Brain pericyte (primary cell): ENCODE measurements around the gene ITGAX.

Experiments used
- DNase-seq: peaks from one replicate; pipeline ENCODE4 v3.0.0-alpha.2; 2012; ENCODE audit warnings: low read depth, low spot score

Gene ITGAX

DNA sequence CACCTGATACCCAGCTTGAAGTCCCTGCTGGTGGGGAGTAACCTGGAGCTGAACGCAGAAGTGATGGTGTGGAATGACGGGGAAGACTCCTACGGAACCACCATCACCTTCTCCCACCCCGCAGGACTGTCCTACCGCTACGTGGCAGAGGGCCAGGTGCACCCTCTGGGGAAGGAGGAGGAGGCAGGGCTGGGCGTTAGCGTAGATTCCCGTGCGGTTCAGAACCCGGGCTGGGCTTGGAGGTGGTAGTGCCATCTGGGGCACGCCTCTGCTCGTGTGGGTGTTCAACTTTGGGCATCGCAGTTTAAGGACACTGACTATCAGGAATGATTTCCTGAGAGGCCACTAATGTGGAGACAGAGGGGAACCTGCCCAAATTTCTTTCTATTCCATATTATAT is 18.3 kb downstream of the ITGAX start:
- DNase-seq, result no peak

DNA sequence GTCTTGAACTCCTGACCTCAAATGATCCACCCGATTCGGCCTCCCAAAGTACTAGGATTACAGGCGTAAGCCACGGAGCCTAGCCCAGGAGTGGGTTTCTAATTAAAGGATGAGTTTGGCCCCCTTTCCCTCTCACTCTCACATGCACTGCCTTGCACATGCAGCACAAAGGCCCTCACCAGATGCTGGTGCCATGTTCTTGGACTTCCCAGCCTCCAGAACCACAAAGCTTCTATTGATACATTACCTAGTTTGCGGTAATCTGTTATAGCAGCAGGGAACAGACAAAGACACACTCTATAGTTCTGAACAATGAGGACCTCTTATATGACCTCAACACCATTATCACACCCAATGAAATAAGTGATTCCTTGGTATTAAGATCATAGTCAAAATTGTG is 20.3 kb downstream of the ITGAX start:
- no peak for DNase-seq

DNA sequence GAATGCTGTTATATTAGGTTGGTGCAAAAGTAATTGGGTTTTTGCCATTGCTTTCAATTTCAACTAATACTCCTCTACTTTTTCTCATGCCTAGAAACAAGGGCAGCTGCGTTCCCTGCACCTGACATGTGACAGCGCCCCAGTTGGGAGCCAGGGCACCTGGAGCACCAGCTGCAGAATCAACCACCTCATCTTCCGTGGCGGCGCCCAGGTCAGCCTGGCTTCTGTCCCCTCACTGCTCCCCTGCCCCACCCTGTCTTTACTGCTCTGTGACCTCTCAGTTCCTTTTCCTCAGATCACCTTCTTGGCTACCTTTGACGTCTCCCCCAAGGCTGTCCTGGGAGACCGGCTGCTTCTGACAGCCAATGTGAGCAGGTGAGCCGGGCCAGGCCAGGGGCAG is 21.7 kb downstream of the ITGAX start:
- DNase-seq, result no peak

DNA sequence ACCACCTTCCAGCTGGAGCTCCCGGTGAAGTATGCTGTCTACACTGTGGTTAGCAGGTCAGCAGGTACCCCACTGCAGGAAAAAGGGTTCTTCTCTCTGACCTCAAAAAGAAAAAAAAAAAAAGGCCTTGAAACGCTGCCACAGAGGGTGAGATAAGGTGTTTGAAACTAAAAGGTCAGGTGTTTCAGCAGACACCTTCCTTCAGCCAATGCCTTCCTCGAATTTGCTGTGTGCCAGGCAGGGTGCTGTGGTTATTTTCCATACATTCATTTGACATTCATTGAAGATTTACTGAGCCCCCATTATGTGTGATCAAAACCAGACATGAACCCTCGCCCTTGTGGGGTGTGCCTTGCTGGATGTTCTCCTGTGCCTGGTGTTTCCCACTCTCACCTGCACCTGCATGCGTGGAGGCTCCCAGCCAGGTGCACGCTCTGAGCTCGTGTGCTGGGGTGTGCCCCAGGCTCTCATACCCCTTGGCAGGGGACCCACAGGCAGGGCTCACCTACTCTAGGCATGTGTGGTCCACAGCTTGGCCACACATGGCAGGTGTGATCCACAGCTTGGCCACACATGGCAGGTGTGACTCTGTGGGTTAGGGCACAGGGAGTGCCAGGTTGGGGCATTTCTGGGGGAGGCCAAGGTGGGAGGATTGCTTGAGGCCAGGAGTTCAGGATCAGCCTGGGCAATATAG is 22.4 kb downstream of the ITGAX start:
- no peak for DNase-seq

DNA sequence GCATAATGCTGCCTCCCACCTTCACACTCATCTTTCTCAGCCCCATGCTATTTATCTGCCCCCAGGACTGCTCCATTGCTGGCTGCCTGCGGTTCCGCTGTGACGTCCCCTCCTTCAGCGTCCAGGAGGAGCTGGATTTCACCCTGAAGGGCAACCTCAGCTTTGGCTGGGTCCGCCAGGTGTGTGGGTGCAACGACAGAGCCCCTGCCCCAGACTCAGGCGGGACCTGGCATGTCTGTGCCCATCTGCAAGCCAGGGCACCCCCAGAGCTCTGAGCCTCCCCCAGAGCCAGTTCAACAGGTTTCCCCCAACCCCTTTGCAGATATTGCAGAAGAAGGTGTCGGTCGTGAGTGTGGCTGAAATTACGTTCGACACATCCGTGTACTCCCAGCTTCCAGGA is 25.2 kb downstream of the ITGAX start:
- DNase-seq, result no peak

DNA sequence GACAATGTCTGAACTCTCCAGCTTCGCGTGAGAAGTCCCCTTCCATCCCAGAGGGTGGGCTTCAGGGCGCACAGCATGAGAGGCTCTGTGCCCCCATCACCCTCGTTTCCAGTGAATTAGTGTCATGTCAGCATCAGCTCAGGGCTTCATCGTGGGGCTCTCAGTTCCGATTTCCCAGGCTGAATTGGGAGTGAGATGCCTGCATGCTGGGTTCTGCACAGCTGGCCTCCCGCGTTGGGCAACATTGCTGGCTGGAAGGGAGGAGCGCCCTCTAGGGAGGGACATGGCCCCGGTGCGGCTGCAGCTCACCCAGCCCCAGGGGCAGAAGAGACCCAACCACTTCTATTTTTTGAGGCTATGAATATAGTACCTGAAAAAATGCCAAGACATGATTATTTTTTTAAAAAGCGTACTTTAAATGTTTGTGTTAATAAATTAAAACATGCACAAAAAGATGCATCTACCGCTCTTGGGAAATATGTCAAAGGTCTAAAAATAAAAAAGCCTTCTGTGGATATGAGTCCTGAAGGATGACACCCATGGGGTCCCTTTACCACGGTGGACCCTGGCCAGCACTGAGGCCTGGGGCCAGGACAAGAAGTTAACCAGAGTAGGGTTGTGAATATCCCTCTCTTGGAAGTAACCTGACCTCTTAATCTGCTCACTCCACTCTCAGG is 27.6 kb downstream of the ITGAX start:
- DNase-seq, result no peak

DNA sequence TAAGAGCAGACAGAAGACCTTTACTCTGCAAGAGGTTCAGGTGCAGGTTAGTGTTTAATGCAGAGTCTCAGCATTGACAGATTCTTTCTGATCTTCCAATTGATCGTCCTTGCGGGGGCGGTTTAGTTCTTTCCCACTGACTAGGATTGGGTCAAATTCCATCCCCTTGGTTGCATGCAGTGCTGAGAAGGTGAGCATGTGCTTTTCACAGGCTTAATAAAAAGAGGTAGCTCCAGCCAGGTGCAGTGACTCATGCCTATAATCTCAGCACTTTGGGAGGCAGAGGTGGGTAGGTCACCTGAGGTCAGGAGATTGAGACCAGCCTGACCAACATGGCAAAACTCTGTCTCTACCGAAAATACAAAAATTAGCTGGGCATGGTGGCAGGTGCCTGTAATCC is 30.7 kb downstream of the ITGAX start:
- no peak for DNase-seq

DNA sequence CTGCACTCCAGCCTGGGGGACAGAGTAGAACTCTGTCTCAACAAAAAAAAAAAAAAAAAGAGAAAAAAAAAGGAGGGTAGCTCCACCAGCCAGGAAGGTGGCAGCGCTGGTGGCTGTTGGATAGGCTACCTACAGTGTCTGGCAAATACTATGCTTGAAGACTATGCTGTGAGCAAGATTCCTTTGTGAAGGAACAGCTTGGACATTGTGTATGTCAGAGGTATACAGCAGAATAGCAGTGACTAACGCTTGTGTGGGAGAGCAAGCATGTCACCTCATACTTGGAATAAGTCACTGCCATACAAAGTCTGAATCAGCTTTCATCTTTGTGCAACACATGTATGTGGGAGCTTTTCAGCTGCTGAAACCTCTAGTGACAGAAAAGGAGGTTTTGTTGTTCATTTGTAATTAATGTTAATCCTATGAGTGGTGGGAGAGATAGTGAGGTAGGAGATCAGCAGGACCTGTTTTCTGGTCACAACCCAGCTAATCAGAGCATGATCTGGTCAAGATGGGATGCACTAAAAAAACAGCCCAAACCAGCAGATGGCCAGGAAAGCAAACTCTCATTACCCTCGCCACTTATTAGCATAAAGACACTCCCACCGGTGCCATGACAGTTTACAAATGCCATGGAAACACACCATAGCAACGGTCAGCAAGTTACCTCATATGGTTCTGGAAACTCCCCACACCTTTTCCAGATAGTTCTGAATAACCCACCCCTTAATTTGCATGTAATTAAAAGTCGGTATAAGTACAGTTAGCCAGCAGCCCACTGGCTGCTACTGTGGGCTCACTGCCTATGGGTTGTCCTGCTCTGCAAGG is 31.4 kb downstream of the ITGAX start:
- DNase-seq, result no peak

DNA sequence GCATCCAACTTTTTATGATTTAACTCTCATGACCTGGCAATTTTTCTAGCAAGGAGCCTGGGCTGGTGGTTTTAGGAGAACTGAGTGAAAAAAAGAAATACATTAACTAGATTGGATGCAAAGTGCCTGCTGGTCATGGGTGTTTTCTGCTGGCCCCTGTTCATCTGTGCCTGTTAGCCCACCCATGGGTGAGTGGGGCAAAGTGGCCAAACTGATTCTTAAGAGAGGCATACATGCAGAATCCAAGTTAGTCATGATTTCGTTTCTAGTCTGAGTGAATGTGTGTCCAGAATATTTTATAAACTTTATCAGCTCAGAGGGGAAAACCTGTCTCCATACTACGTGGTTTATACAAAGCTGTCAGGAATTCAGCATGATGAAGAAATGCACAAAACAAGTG is 33.6 kb downstream of the ITGAX start:
- DNase-seq, result no peak

DNA sequence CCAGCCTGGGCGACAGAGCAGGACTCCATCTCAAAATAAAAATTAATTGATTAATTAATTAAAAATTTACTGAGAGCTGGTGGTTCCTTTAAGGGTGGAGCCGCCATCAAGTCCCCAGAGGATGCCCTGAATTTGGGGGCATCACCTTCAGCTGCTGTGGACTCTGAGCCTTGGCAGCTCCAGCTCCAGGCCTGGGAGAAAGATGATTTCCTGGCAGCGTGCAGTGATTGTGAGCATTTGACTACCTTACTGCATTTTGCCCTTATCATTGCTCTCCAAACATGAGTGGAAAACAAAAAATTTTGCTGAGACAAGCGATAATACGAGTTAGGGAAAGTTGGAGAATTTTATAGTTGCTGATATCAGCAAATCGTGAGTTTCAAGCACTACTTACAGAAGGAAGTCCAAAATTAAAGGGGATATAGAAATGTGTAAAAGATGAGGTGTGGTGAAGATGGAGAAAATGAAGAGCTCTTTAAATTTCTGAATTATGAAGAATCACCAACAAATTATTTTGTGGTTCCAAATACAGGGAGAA is 35.6 kb downstream of the ITGAX start:
- DNase-seq, result no peak

DNA sequence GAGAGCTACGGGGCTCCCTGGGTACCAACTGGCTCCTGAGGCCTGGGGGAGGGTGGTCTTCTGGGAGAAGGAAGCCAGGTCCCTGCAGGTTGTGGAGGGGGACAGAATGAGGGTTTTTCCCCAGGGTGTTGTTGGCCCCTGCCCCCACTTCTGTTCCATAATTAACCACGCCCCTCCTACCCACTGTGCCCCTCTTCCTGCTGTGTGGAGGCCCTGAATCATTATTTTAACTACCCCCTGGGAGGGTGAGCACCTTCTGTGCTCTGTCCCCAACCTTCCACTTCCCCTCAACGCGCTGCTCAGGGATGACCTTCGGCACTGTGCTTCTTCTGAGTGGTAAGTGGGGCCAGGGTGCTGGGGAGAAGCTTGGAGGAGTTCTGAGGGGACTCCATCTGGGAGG is 38.1 kb downstream of the ITGAX start, which contains the start of gene ITGAD:
Gene ITGAD (plus strand): TSS at position 280 of the 400 bp plus-strand sequence. CDS start 26 bp downstream, at position 306.
- no peak for DNase-seq

DNA sequence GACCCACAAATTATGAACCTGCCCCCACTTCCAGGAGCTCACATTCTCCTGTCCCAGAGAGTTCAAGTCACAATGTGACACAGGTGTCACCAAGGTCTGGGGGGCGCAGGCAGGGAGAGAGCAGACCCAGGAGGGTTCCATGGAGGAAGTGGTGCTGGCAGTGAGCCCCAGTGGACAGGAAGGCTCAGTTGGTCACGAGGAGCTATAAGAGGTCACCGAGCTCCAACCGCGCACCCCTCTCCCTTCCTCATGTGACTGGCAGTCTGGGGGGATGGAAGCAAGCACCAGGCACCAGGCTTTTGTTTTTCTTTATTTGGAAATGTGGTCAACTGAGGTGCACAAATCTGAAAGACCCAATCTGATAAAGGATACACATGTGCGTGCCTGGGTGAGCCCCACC is 40.7 kb downstream of the ITGAX start:
- no peak for DNase-seq

DNA sequence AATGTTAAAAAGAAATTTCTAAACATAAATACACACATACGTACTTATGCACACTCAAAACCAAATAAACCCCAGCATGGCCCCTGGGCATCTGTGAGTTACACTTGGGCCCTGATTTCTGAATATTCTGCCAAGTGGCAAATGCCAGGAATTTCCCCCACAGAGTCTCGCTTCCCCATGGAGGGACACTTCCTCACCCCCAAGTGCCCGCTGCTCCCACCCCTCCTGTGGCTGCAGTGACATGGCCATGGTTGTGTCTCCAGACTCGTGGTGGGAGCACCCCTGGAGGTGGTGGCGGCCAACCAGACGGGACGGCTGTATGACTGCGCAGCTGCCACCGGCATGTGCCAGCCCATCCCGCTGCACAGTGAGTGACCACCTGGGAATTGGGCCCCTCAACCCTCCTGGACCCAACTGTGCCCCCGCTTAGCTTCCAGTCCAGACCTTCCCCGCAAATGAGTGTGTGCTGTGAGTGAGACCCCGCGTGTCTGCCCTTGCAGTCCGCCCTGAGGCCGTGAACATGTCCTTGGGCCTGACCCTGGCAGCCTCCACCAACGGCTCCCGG is 42.2 kb downstream of the ITGAX start:
- DNase-seq, result no peak

DNA sequence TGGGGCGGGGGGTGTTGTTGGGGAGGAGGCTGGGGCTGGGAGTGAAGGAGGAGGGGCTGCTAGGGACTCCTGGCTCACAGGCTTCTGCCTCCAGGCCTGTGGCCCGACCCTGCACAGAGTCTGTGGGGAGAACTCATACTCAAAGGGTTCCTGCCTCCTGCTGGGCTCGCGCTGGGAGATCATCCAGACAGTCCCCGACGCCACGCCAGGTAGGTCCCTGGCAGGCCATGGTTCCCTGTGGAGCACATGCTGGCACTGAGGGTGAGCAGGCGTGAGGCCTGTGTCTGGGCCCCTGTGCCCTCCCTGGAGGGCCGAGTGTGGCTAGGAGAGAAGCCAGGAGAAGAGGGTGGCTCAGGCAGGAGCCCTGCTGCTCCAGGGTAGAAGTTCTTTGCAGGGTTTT is 42.7 kb downstream of the ITGAX start:
- DNase-seq, result no peak

DNA sequence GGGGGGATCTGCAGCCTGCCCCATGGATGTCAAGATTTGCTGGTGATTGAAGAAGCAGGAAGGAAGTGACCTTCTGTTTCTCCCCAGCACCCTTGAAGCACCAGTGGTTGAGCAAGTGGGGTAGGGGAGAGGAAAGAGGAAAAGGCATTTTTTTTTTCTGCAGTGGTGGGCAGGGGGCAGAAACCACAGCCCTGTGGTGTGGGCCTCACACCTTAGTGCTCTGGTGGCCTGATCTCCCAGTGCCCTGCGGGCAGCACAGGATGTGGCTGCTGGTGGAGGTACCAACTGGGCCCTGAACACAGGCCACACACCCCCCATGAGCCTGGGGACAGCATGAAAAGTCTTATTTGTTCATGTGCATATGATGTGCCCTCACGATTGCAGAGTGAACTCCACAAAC is 45.2 kb downstream of the ITGAX start:
- DNase-seq, result no peak

DNA sequence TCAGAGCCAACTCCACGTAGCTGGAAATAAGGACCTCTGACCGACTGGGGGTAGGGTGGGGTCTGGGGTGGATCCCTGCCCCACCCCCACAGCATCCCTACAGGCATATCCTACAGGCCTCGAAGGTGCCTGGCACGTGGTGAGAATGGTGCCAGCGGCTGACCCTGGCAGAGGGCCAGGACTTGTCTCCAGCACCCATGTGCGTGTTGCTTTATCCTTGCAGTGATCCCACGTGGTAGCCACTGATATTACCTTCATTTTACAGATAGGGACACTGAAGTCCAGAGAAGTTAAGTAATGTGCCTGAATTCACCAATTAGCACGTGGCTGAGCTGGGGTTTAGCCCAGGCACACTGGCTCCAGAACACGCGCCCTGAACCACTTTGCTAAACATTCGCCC is 46.5 kb downstream of the ITGAX start:
- no peak for DNase-seq

DNA sequence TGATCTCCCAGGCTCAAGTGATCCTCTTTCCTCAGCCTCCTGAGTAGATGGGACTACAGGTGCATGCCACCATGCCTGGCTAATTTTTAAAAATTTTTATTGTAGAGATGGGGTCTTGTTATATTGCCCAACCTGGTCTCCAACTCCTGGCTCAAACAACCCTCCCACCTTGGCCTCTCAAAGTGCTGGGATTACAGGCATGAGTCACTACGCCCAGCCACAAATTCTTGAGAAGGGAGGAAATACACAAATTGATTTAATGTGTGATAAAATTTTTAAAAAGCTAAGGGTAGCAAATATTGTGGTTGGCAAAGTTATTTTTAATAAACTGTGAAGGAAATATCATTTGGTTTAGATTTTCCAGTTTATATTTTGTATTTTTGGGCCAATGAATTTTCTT is 47.7 kb downstream of the ITGAX start:
- no peak for DNase-seq

DNA sequence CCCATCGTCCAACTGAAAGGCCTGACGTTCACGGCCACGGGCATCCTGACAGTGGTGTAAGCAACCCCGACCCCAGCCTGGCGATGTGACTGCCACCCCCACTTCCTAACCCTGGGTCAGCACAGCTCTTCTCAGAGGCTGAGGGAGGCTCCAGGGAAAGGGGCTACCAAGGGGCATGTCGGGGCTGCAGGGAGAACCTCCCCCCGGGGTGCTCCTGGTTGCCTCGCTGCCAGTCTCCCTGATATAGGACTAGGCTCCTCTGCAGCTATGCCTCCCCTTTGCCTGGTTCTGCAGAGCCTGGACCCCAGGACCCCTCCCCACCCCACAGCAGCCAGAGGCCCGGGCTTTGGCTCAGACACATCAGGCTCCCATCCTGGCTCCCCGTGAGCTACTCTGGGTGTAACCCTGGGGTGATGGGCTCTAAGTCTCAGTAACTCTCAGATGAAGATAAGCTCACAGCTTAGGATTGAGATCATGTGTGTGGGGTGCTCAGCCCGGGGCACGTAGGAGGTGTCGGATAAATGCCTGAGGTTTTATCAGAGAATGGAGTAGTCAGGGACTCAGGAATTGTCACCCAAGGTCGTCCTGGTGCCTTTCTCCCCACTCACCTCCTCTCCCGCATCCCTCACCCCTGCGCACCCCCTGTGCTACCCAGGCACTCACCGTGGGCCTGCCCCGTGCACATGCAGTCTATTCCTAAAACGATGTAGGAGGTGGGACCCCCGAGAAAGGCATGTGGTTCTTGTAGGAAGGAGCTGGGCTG is 48.8 kb downstream of the ITGAX start:
- DNase-seq, result no peak

DNA sequence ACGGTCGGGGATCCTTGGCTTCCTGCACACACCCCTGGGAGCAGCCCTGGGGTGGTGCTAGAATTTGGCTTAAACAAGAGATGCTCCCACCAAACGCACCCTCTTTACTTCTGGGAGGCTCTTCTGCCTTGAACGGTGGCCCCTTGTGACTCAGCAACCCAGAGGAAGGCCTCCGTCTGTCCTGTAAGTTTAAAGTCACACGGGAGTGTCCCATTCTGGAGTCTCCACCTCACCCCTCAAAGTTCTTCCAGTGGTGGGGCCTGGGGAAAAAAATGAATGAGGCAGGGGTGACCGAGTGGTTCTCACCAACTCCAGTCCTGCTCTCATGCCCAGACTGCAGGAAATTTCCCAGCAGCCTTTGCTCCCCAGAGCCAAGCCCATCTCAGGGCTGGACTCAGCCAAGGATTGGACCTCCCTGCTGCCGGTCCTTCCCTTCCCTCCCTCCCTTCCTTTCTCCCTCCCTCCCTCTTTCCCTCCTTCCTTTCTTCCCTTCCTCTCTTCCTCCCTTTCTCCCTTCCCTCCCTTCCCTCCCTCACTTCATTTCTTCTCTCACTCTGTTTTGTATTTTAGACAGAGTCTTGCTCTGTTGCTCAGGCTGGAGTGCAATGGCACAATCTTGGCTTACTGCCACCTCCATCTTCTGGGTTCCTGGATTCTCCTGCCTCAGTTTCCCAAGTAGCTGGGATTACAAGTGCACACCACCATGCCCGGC is 49.5 kb downstream of the ITGAX start:
- no peak for DNase-seq

DNA sequence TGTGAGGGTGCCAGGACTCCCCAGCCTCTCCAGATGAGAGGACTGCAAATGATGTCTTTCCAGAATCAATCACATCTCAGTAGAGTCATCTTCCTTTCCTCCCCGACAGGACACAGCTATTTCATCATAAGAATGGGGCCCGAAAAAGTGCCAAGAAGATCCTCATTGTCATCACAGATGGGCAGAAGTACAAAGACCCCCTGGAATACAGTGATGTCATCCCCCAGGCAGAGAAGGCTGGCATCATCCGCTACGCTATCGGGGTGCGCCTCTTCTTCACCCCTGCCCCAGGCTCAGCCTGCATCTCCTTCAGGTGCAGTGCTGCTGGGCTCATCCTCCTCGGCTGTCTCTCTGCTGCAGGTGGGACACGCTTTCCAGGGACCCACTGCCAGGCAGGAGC is 52.4 kb downstream of the ITGAX start:
- no peak for DNase-seq

DNA sequence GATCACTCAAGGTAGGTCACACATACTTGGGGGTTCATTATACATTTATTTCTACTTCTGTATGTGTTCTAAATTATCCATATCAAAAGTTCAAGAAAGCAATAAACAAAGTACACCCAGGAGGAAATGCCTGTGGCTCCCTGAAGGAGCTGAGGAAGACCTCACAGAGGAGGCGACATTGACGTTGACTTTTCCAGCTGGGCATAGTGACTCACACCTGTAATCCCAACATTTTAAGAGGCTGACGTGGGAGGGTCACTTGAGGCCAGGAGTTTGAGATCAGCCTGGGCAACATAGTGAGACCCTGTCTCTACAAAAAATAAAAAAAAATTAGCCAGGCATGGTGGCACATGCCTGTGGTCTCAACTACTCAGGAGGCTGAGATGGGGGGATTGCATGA is 54.5 kb downstream of the ITGAX start:
- no peak for DNase-seq
